Measurements from ENCODE around the gene POLE. TPM values are rescaled to one million over a fixed set of nuclear protein-coding genes. Genes with fewer than 3 reads are reported as not detected.
"Not testable (repeated sequence)": the region's sequence is repeated elsewhere in the genome, so short reads cannot be mapped to it uniquely, and the experiment has no call there.

Gene POLE
- total RNA-seq, 1 donor from 2014 or later: 10.5 TPM

- DNase-seq (ENCODE audit: low read depth) (peak; percentile 65), FAIRE-seq (no peak)
- TF ChIP-seq, protein P1, sequence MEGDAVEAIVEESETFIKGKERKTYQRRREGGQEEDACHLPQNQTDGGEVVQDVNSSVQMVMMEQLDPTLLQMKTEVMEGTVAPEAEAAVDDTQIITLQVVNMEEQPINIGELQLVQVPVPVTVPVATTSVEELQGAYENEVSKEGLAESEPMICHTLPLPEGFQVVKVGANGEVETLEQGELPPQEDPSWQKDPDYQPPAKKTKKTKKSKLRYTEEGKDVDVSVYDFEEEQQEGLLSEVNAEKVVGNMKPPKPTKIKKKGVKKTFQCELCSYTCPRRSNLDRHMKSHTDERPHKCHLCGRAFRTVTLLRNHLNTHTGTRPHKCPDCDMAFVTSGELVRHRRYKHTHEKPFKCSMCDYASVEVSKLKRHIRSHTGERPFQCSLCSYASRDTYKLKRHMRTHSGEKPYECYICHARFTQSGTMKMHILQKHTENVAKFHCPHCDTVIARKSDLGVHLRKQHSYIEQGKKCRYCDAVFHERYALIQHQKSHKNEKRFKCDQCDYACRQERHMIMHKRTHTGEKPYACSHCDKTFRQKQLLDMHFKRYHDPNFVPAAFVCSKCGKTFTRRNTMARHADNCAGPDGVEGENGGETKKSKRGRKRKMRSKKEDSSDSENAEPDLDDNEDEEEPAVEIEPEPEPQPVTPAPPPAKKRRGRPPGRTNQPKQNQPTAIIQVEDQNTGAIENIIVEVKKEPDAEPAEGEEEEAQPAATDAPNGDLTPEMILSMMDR (IDR thresholded peaks at IDR 0.05; ENCODE audit: insufficient read depth, low read length, severe bottlenecking): no peak
- no peak overlapping the region for H3K4me3 ChIP-seq (ENCODE audit: low read depth, low read length)
- H3K36me3 ChIP-seq (ENCODE audit: control insufficient read depth, insufficient read depth, low read length): peaks cover 5% of the 10 kb centered on the region
- no peaks in the 10 kb centered on the region for H3K27me3 ChIP-seq (ENCODE audit: control insufficient read depth, insufficient read depth, low read length)
Measured at GRCh38 chr12:132700212-132700822, 13.2 kb upstream of the POLE start.

DNA sequence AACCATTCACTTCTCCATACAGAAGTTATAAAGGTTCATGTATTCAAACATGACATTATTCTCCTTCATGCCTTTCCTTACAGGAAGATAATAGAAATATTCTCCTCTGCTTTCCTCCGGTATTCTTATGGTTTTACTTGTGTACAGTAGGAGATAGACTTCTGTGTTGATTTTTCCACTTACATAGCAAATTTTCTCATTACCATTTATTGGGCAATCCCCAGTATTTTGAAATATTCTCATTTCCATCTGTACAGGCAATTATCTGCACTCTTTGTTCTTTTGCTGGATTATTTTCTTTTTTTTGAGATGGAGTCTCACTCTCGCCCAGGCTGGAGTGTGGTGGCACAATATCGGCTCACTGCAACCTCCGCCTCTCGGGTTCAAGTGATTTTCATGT, 11.2 kb upstream of the POLE start:
- Histone ChIP-seq H3K4me3 (ENCODE audit: low read depth, low read length) (no peak overlapping the region), H3K27me3 (ENCODE audit: control insufficient read depth, insufficient read depth, low read length) (no peaks in the 10 kb centered on the region), H3K36me3 (ENCODE audit: control insufficient read depth, insufficient read depth, low read length) (peaks cover 3% of the 10 kb centered on the region)
- TF ChIP-seq, protein P1 (IDR thresholded peaks at IDR 0.05; ENCODE audit: insufficient read depth, low read length, severe bottlenecking): no peak
- no peak for FAIRE-seq
- no peak for DNase-seq (ENCODE audit: low read depth)

DNA sequence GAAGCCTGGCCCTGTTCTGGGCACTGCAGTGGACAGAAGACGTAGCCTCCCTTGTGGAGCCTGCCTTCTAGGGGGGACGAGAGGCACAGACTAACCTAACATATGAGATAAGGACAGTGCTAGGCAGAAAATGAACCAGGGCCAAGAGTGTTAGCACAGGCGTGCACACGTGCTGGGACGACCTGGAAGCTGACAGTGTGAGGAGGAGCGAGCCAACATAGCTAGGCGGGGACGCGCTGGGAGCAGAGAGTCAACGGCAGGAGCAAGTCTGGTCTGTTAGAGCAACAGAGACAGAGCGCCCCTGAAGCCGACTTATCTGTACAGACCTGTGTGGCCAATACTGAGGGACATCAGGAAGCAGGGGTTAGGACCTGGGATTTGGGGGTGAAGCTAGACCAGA, 8.3 kb upstream of the POLE start:
- H3K4me3 ChIP-seq (ENCODE audit: low read depth, low read length): no peak overlapping the region
- H3K36me3 ChIP-seq (ENCODE audit: control insufficient read depth, insufficient read depth, low read length): peaks cover 3% of the 10 kb centered on the region
- no peaks in the 10 kb centered on the region for H3K27me3 ChIP-seq (ENCODE audit: control insufficient read depth, insufficient read depth, low read length)
- DNase-seq (ENCODE audit: low read depth) (no peak), FAIRE-seq (no peak)
- TF ChIP-seq, protein P1 (IDR thresholded peaks at IDR 0.05; ENCODE audit: insufficient read depth, low read length, severe bottlenecking): no peak

GRCh38 chr12:132694888-132695287, 7.7 kb upstream of the POLE start:
- H3K36me3 ChIP-seq (ENCODE audit: control insufficient read depth, insufficient read depth, low read length); H3K4me3 ChIP-seq (ENCODE audit: low read depth, low read length); FAIRE-seq; DNase-seq (ENCODE audit: low read depth); H3K27me3 ChIP-seq (ENCODE audit: control insufficient read depth, insufficient read depth, low read length): not testable (repeated sequence)

DNA sequence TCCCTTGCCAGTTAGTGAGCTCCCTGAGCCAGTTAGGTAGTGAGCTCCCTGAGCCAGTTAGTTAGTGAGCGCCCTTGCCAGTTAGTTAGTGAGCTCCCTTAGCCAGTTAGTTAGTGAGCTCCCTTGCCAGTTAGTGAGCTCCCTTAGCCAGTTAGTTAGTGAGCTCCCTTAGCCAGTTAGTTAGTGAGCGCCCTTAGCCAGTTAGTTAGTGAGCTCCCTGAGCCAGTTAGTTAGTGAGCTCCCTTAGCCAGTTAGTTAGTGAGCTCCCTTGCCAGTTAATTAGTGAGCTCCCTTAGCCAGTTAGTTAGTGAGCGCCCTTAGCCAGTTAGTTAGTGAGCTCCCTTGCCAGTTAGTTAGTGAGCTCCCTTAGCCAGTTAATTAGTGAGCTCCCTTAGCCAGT, 4.9 kb upstream of the POLE start:
- FAIRE-seq; DNase-seq (ENCODE audit: low read depth): not testable (repeated sequence)

GRCh38 chr12:132690112-132690511, 3.0 kb upstream of the POLE start:
- FAIRE-seq: no peak
- H3K27me3 ChIP-seq (ENCODE audit: control insufficient read depth, insufficient read depth, low read length): no peaks in the 10 kb centered on the region
- H3K36me3 ChIP-seq (ENCODE audit: control insufficient read depth, insufficient read depth, low read length): no peaks in the 10 kb centered on the region
- TF ChIP-seq, protein P1 (IDR thresholded peaks at IDR 0.05; ENCODE audit: insufficient read depth, low read length, severe bottlenecking): no peak
- DNase-seq (ENCODE audit: low read depth): no peak
- H3K4me3 ChIP-seq (ENCODE audit: low read depth, low read length): no peak overlapping the region

More for the DNA sequence above, 4.9 kb upstream of the POLE start:
- H3K4me3 ChIP-seq (ENCODE audit: low read depth, low read length); H3K27me3 ChIP-seq (ENCODE audit: control insufficient read depth, insufficient read depth, low read length); H3K36me3 ChIP-seq (ENCODE audit: control insufficient read depth, insufficient read depth, low read length): not testable (repeated sequence)

DNA sequence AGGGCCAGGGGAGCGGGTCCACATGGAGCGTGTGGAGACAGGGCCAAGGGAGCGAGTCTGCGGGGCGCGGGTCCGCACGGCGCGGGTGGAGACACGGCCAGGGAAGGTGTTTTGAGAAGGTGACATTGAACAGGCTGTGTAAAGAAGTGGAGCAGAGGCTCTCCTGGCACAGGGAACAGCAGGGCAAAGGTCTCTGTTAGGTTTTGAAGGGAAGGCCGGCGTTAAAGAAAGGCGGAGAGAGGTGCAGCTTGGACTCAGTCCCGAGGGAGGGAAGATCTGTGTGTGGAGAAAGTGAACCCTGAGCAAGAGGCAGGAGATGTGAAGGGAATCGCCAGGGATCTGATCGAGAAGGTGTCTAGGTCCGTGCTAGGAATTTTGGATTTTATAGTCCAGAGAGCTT, 2.1 kb upstream of the POLE start:
- H3K4me3 ChIP-seq (ENCODE audit: low read depth, low read length): no peak overlapping the region

More for the DNA sequence above, 2.1 kb upstream of the POLE start:
- TF ChIP-seq, protein P1 (IDR thresholded peaks at IDR 0.05; ENCODE audit: insufficient read depth, low read length, severe bottlenecking): no peak
- H3K36me3 ChIP-seq (ENCODE audit: control insufficient read depth, insufficient read depth, low read length): no peaks in the 10 kb centered on the region
- no peak for FAIRE-seq
- DNase-seq (ENCODE audit: low read depth): no peak
- H3K27me3 ChIP-seq (ENCODE audit: control insufficient read depth, insufficient read depth, low read length): no peaks in the 10 kb centered on the region

Measured in bronchial epithelial cell (primary cell).